ENCODE data around the gene ACOT11.
"Not testable (repeated sequence)": the region's sequence is repeated elsewhere in the genome, so short reads cannot be mapped to it uniquely, and the experiment has no call there.

Gene ACOT11

DNA sequence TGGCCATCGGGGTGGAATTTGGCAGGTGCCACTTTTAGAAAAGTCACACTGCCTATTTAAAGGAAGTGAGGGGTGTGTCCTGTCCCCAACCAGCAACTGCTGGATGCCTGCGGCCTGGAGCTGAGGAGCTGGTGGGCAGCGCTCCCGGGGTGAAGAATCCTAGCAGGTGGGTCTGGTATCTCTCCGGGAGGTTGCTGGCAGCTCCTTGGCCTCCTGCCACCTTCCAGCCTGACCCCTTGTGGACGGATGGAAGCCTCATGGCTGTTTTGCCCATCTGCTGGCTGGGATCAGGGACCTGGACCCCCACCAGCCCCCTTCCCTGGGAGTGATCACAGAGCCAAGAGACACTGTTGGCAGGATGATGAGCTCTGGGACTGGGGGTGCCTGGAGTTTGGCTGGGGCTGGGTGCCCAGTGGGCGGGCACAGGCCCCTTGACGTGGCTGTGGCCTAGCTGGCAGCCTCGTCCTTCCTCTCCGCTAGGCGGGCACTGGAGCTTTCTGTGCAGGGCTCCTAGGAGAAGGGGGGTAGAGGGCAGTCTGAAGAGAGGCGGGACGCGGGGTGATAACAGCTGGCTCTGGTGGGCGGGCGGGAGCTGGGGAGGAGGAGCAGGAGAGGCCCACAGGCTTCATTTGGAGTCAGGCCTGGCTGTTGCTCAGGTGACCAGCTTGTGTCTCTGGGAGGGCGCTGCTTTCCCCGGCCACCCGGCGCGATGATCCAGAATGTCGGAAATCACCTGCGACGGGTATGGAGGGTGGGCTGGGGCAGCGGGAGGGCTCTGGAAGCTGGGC lies at the start of gene ACOT11:
Gene ACOT11 (plus strand): TSS at position 628 of the 788 bp plus-strand sequence. CDS start 82 bp downstream, at position 710.
- no peak for DNase-seq (ENCODE audit: low read depth in 2 of 2)

DNA sequence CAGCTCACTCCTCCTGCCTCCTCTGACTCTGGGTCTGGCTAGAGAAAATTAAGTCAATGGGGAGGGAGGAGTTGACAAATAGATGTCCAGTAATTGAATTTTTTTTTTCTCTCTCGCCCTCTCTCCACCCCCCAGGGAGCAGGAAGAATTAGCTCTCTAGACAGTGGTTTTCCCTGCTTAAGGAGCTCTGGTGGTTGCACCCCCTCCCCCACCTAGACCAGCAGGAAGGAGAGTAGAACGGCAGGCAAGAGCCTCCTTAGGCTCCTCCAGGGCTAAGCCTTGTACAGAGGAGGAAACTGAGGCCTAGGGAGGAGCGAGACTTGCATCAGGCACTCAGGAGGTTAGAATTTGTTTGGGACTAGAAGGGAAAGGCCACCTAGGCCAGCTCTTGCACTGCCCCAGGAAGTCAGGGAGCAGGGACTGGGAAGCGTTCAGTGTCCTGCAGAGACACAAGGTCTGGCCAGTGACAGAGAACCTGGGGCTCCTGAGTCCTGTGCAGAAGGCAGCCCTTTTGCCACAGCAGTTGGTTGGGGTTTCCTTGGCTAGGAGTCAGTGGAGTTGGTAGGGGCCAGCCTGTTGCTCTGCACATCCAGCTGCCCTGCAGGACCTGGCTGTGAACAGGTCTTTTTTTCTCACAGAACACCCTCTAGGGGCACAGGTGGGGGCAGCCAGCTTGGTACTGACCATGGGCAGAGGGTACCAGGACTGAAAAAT lies 49.5 kb upstream of the ACOT11 start:
- DNase-seq (ENCODE audit: low read depth in 2 of 2) = no peak

DNA sequence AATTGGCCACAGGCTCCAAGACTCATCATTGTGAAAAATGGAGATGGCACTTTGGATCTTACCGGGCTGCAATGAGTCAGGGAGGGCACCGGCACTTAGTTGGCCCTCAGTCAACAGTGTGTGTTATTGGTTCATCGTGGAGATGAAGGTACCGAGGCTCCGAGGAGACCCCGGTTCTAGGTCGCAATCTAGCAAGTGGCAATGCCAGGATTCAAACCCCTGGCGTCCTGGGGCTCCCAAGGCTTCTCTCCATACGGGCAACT lies 49.0 kb upstream of the ACOT11 start:
- DNase-seq (ENCODE audit: low read depth in 2 of 2) = no peak

DNA sequence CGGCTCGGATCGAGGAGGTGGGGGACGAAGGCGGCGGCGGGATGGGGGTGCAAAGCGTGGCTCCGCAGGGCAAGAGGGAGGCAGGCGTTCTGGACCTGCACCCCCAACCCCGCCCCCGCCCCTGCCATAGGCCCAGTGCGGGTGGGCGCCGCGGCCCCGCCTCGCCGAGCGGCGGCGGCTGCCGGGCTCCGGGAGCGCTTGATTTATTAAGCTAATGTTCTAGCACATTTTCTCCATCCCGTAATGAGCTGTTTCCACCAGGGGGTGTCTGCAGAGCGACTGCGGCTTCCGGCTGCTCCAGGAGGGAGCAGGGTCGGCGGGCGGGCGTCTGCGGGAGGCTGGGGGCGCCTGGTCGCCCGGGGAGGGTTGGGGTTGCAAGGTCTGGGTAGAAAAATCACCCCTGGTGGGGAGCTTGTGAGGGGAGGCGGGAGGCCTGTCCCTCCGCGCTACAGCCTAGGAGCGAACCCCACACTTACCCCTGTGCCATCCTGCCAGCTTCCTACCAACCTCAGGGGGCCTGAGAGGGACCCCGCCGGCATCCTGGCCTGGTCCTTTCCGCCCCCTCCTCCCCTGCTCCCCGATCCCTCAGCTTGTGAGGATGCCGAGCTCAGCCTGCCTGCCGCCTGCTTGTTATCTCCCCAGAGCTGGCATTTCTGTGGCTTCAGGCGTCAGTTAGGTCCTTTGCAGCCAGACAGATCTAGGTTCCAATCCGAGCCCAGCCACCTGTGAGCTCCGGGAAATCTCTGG lies 48.5 kb upstream of the ACOT11 start:
- no peak for DNase-seq (ENCODE audit: low read depth in 2 of 2)

DNA sequence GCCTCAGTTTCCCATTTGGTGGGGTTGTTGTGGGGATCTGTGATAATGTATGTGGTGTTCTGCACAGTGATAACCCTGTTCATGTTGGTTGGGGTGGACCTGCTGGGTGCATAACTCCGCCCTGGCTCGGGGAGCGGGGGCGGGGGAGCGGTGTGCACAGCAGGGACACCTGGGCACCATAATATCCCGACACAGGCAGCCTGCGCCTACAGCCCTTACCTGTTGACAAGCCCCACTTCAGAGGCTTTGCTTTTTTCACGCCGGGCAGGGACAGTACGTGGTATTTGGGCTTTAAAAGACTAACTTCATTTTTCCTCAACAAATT lies 48.0 kb upstream of the ACOT11 start:
- DNase-seq (ENCODE audit: low read depth in 2 of 2) = no peak

DNA sequence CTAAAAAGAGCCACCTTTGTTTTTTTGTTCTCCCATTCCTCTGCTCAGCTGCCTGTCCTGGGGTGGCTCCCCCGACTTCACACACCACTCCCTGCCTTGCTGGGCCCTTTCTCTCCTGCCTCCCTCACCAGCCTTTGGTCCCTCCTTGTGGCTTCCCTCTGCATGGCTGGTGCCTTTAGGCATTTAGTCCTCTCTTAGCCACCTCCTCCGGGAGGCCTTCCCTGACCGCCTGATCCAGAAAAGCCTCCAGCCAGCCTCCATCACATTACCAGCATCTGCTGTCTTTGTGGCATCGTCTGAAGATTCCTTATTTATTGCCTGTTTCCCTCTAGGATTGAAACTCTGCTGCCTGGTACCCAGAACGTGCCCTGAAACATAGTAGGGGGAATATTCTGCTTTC lies 46.2 kb upstream of the ACOT11 start:
- DNase-seq (ENCODE audit: low read depth in 2 of 2) = no peak

DNA sequence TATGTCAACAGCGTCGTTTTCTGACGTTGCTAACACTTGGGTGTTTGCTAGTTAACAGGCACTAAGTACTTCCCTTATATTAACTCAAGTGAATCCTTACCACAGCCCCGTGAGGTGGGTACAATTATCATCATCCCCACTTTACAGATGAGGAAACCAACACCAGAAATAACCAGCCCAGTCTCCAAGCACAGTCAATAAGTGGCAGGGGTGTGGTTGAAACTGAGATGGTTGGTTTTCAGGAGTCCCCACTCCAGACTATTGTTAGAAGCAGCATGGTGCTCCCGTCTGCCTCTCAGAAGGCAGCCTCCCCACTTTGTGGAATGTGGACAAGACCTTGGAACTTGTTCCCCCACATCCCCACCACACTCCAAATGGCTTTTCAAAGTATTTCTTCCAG lies 45.7 kb upstream of the ACOT11 start:
- DNase-seq (ENCODE audit: low read depth in 2 of 2) = no peak

DNA sequence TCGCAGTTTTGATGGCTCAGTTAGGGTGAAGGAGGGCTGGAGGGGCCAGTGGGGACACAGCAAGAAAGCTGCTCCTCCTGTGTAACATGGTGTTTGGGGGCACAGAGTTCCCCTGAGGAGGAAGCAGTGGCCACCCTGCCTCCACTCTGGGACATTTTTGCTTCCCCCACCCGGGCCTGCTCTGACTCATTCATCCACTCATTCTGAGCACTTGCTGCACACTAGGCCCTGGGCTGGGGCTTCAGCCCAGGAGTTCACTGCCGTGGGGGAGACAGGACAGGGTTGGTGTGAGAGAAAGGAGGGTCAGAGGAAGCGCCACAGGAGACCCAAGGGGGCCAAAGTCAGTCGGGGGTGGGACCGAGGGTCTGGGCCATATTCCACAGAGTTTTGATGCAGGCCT lies 41.4 kb upstream of the ACOT11 start:
- DNase-seq (ENCODE audit: low read depth in 2 of 2) = no peak

DNA sequence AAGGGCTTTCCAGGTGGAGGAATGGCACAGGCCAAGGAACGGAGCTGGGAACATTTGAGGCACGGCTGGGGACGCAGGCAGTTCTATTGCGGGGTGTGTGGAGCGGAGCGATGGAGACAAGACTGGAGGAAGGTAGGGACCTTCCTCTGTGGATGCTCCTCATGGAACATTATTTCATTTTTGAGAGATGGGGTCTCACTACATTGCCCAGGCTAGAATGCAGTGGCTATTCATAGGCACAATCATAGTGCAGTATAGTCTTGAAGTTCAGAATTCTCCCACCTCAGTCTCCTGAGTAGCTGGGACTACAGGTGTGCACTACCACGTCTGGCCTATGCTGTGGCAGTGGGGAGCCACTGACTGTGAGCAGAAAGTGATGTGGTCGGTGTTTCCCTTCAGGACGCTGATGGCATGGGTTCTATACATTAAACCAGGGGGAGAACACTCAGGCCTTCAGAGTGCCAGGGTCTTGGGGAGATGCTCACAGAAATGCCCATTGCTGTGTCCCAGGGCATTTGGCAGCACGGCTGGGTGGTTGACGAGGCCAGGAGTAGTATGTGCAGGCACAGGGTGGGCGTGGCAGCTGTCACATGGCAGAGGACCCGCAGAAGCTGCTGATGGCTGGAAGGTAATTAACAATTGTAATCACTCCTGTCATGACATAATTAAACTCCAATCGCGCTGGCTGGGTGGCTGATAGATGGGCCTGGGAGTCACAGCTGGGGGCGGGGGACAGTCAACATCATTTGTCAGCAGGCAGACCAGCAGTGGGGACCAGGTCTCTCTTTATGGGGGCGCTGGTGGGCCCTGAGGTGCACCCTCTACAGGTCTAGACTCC lies 40.8 kb upstream of the ACOT11 start:
- DNase-seq (ENCODE audit: low read depth in 2 of 2) = no peak

DNA sequence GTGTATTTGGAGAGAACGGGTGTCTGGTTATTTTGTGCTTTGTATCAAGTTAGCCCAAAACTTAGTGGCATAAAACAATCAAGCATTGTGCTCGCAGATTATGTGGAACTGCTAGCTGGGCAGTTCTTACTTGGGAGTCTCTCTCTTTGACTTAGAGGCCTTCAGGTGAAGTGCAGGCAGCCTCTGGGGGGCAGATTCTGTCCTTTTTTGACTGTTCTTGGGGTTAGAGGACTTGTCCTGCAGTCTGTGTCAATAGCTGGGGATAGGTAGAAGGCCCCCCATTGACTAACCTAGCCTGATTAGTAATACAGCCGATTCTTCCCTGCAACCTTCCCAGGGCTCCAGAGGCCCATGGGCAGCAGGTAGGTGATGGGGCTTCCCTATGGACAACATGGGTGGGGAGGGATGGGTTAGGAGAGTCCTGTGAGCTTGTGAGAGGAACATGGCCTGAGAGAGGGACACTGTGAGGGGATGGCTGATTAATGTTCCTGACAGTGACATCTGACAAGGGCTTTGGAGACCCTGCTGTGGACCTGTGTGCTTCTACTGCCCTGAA lies 37.2 kb upstream of the ACOT11 start:
- no peak for DNase-seq (ENCODE audit: low read depth in 2 of 2)

DNA sequence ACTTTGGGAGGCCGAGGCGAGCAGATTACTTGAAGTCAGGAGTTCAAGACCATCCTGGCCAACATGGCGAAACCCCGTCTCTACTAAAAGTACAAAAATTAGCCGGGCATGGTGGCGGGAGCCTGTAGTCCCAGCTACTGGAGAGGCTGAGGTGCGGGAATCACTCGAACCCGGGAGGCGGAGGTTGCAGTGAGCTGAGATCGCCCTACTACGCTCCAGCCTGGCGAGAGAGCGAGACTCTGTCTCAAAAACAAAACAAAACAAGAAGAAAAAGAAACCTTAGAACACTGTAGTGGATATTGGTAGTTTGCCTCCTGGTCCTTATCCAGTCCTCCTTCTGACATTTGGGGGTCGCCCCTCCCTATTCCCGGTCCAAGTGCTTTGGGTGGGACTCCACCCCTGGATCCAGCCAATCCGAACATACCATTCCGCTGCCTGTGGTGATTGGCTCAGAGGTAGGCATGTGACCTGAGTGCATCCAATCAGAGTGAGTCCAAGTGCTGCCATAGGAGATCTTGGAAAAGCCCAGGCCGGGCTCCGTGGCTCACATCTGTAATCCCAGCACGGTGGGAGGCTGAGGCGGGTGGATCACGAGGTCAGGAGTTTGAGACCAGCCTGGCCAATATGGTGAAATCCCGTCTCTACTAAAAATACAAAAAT lies 34.0 kb upstream of the ACOT11 start:
- DNase-seq (ENCODE audit: low read depth in 2 of 2) = not testable (repeated sequence)

DNA sequence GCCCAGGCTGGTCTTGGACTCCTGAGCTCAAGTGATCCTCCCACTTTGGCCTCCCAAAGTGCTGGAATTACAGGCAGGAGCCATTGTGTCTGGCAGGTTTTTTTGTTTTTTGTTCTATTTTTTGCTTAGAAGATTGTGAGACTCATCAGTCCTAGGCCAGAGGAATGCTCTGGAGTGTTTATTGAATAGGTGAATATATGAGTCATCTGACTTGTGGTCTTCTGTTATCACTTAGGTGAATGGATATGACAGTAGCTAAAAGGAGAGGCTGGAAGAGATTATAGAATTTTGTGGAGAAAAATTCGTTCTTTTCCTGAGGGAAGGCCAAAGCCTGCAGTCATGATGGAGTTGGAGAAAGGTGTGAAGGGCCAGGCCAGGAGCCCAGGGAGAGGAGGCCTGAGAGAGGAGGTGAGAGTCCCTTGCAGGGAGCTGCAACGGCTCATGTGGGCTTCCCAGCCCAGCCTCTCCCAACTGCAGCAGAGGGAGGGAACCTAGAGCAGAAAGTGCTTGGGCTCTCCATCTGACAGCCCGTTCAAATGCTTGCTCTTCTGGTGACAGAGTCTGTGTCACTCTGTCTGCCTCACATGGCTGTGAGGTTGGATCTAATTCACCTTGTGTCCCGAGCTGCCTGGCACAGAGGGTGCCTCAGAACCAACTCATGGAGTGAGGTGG lies 31.6 kb upstream of the ACOT11 start:
- DNase-seq (ENCODE audit: low read depth in 2 of 2) = no peak

DNA sequence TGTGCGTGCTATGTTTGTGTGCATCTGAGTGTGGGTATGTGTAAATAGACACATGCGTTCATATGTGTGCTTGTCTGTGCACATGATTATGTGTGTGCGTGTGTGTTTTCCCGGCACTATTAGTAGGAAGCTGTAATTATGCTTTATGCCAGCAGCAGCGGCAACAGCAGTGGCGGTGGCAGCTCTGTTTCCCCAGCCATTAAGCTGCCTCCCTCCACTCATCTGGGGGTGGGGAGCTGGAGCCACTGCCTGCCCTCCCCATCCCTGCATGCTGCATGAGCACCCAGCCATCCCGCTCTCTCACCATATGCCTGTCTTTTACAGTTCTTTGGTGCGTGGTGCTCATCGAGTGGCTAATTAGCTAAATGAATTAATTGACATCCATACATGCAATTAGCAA lies 30.5 kb upstream of the ACOT11 start:
- no peak for DNase-seq (ENCODE audit: low read depth in 2 of 2)

DNA sequence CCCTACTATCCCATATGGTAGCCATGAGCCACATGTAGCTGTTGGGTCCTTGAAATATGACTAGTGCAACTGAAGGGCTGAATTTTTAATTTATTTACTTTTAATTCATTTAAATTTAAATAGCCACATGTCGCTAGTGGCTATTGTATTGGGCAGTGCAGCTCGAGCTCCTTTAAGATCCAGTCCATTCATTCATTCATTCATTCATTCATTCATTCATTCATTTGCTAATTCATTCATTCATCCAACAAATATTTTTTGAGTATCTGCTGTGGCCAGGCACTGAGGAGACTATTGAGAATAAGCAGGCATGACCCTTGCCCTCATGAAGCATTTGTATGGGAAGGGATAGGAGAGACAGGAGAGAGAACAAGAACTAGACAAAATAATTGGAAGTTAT lies 29.5 kb upstream of the ACOT11 start:
- no peak for DNase-seq (ENCODE audit: low read depth in 2 of 2)

DNA sequence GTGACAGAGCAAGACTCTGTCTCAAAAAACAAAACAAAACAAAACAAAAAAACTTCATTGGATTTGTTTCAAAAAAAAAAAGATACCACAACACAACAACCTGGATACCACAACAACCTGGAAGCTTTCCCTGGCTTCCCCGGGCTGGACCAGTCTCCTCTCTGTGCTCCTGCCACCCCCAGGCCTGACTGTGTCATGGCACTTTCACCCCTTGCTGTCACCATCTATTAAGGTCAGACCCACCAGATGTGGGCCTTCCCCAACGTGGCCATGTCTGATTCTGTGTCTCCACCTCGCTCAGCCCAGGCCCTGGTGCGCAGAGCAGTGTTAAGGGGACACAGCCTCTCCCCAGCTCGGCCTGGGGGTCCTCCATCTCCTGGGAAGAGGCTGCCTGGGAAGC lies 28.3 kb upstream of the ACOT11 start:
- no peak for DNase-seq (ENCODE audit: low read depth in 2 of 2)

DNA sequence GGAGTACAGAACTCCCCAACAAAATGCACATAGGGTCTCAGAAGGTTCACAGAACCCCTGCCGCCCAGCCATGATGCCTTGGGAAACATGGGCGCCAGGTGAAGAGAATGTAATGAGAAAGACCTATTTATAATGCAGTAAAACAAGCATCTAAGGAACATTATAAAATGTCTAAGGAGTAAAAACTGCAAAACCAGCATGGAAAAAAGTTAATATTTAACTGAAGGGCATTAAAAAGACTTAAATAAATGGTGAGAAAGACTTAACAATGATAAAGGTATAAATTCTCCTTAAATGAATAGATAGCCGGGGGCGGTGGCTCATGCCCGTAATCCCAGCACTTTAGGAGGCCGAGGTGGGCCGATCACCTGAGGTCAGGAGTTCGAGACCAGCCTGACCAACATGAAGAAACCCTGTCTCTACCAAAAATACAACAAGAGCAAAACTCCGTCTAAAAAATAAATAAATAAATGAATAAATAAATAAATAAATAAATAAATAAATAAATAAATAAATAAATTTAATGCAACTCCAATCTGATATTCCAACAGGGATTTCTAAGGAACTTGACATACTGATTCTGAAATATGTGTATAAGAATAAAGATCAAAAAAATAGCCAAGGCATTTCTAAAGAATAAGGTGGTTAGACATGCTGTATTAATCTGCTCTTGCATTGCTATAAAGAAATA lies 27.3 kb upstream of the ACOT11 start:
- DNase-seq (ENCODE audit: low read depth in 2 of 2) = no peak

DNA sequence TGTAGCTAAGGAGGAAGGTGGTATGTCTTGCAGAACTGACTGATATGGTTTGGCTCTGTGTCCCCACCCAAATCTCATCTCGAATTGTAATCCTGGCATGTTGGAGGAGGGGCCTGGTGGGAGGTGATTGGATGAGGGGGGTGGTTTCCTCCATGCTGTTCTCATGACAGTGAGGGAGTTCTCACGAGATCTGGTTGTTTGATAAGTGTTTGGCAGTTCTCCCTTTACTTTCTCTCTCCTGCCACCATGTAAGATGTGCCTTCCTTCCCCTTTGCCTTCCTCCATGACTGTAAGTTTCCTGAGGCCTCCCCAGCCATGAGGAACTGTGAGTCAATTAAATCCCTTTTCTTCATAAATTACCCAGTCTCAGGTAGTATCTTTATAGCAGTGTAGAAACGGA lies 21.5 kb upstream of the ACOT11 start:
- not testable (repeated sequence) for DNase-seq (ENCODE audit: low read depth in 2 of 2)

DNA sequence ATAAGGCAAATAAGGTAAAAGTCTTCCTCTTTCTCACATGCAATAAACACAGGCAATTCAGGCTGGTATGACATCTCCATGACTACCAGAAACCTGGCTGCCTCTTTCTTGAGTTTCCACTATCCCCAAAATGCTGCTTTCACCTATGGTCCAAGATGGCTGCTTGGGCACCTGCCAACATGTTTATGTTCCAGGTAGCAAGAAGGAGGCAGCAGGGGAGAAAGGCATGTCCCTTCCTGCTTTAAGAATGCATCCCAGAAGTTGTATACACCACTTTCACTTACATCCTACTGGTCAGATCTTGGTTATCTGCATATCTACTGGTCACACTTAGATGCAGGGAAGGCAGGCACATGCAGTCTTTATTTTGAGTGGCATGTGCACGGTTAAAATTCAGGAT lies 19.4 kb upstream of the ACOT11 start:
- DNase-seq (ENCODE audit: low read depth in 2 of 2) = no peak

DNA sequence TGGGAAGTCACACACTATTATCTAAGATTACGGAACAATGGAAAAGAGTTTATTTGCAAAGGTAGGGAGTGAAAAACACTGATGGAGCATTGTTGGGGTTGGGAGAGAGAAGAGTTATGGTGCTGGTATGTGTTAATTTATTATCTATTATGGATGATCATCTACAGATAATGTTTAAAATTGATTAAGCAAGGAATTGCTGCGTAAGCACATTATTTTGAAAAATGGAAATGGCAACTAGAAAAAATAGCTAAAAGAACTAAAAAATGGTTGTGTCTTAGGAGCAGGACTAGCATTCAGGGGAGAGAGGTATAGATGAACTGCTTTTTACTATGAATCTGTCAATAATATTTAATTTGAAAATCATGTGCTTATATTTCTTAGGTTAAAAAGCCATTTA lies 16.0 kb upstream of the ACOT11 start:
- no peak for DNase-seq (ENCODE audit: low read depth in 2 of 2)

DNA sequence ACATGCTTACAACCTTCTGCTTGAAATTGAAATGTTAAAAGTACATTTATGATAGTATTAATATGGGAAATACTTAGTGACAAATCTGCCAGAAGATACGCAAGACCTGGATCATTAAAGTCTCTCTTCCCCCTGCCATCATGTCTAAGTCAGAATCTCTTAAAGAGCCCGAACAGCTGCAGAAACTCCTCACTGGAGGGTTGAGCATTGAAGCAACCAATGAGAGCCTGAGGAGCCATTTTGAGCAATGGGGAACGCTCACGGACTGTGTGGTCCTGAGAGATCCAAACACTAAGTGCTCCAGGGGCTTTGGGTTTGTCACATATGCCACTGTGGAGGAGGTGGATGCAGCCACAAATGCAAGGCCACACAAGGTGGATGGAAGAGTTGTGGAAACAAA lies 11.4 kb upstream of the ACOT11 start:
- not testable (repeated sequence) for DNase-seq (ENCODE audit: low read depth in 2 of 2)
